ENCODE data around the gene CLEC2A. TPM values are rescaled to one million over a fixed set of nuclear protein-coding genes. Genes with fewer than 3 reads are reported as not detected.

The CLEC2A gene
- total RNA-seq, 1 experiment from 2014 or later: not detected

GRCh38 chr12:9948606-9949296 is 16.6 kb upstream of the CLEC2A start:
- Histone ChIP-seq H3K36me3 (ENCODE audit: control insufficient read depth, insufficient read depth, low read length) (no peaks in the 10 kb centered on the region), H3K27ac (ENCODE audit: low read length) (no peak overlapping the region), H3K4me3 (ENCODE audit: low read depth in 2 of 2, low read length in 2 of 2) (no peak overlapping the region), H3K4me1 (ENCODE audit: control insufficient read depth, insufficient read depth, low read length) (no peaks in the 10 kb centered on the region), H3K27me3 (ENCODE audit: control insufficient read depth, insufficient read depth, low read length) (no peaks in the 10 kb centered on the region), H3K9me3 (ENCODE audit: control insufficient read depth, insufficient read depth, low read depth, low read length) (no peaks in the 10 kb centered on the region)
- CTCF ChIA-PET: no interaction called here
- POLR2A ChIA-PET: no interaction called here
- BruUV-seq (replicated peaks): no TSS peak
- intact Hi-C loops (cut with micrococcal nuclease; ENCODE audit: unreplicated experiment) (no loop called here), in situ Hi-C loops (cut with HindIII; ENCODE audit: low pct_unique_long_range_greater_than_20kb, low sequenced_read_pairs) (no loop called here)
- TF ChIP-seq TCF7L2 (IDR thresholded peaks at IDR 0.05; ENCODE audit: low read depth, low read length) (no peak), SIN3A (IDR thresholded peaks at IDR 0.05; ENCODE audit: borderline replicate concordance, insufficient read depth, low read depth, low read length) (no peak), REST (IDR thresholded peaks at IDR 0.05; ENCODE audit: insufficient read depth in 1 of 2, low read depth in 2 of 2, low read length in 1 of 2) (no peak), CTCF (IDR thresholded peaks at IDR 0.05) (no peak), POLR2AphosphoS5 (IDR thresholded peaks at IDR 0.05; ENCODE audit: low read depth, low read length) (no peak)
- ATAC-seq (no peak), DNase-seq (ENCODE audit: low read depth, low spot score) (no peak)

GRCh38 chr12:9947674-9948073 is 15.5 kb upstream of the CLEC2A start:
- no peak overlapping the region for H3K27ac ChIP-seq (ENCODE audit: low read length)
- CTCF ChIA-PET: no interaction called here
- BruUV-seq (replicated peaks): no TSS peak
- ATAC-seq: no peak
- TF ChIP-seq CTCF (IDR thresholded peaks at IDR 0.05): no peak
- no peak for TF ChIP-seq TCF7L2 (IDR thresholded peaks at IDR 0.05; ENCODE audit: low read depth, low read length)
- no peak for TF ChIP-seq POLR2AphosphoS5 (IDR thresholded peaks at IDR 0.05; ENCODE audit: low read depth, low read length)
- no peak for TF ChIP-seq REST (IDR thresholded peaks at IDR 0.05; ENCODE audit: insufficient read depth in 1 of 2, low read depth in 2 of 2, low read length in 1 of 2)
- no peak overlapping the region for H3K4me3 ChIP-seq (ENCODE audit: low read depth in 2 of 2, low read length in 2 of 2)
- DNase-seq (ENCODE audit: low read depth, low spot score): no peak
- H3K4me1 ChIP-seq (ENCODE audit: control insufficient read depth, insufficient read depth, low read length): no peaks in the 10 kb centered on the region
- in situ Hi-C loops (cut with HindIII; ENCODE audit: low pct_unique_long_range_greater_than_20kb, low sequenced_read_pairs): no loop called here
- H3K27me3 ChIP-seq (ENCODE audit: control insufficient read depth, insufficient read depth, low read length): no peaks in the 10 kb centered on the region
- POLR2A ChIA-PET: no interaction called here
- H3K36me3 ChIP-seq (ENCODE audit: control insufficient read depth, insufficient read depth, low read length): no peaks in the 10 kb centered on the region
- intact Hi-C loops (cut with micrococcal nuclease; ENCODE audit: unreplicated experiment): no loop called here
- H3K9me3 ChIP-seq (ENCODE audit: control insufficient read depth, insufficient read depth, low read depth, low read length): no peaks in the 10 kb centered on the region
